Neural crest cell (in vitro differentiated cells): ENCODE data around the gene PRDX3. TPM values are rescaled to one million over a fixed set of nuclear protein-coding genes. Genes with fewer than 3 reads are reported as not detected.
"Not testable (repeated sequence)": the region's sequence is repeated elsewhere in the genome, so short reads cannot be mapped to it uniquely, and the experiment has no call there.

Experiments
- DNase-seq: peaks from one replicate; pipeline ENCODE4 v3.0.0; 2021; ENCODE audit warnings: low read depth, mixed read lengths, low spot score
- H3K27ac Mint-ChIP-seq: one replicate; pipeline ENCODE4 v1.8.0; 2021; ENCODE audit warnings: mild to moderate bottlenecking, mixed read lengths; ENCODE audit not compliant: unreplicated experiment
- H3K27me3 Mint-ChIP-seq: 2 replicates; pipeline ENCODE4 v1.8.0; 2021; ENCODE audit warnings: low read depth, mild to moderate bottlenecking, mixed read lengths
- H3K36me3 Mint-ChIP-seq: 2 replicates; pipeline ENCODE4 v1.8.0; 2021; ENCODE audit warnings: low read depth, mild to moderate bottlenecking, mixed read lengths
- H3K4me1 Mint-ChIP-seq: 2 replicates; pipeline ENCODE4 v1.8.0; 2021; ENCODE audit warnings: mixed read lengths
- H3K4me3 Mint-ChIP-seq: one replicate; pipeline ENCODE4 v1.8.0; 2021; ENCODE audit warnings: mild to moderate bottlenecking, mixed read lengths
- H3K9me3 Mint-ChIP-seq: 2 replicates; pipeline ENCODE4 v1.8.0; 2021; ENCODE audit warnings: mixed read lengths
- total RNA-seq: library from RNA; stranded (reverse); gene quantifications from 2 replicates; pipeline ENCODE4 v1.2.1, GENCODE V29; 2021
- TF ChIP-seq, protein P1 (sequence below): fragments of 200-600 bp; sonication (generic); conservative IDR thresholded peaks from 2 replicates; pipeline ENCODE4 v1.5.0; 2021; ENCODE audit warnings: antibody characterized with exemption, mild to moderate bottlenecking

The PRDX3 gene
- total RNA-seq, 1 donor from 2014 or later, result 144 TPM

DNA sequence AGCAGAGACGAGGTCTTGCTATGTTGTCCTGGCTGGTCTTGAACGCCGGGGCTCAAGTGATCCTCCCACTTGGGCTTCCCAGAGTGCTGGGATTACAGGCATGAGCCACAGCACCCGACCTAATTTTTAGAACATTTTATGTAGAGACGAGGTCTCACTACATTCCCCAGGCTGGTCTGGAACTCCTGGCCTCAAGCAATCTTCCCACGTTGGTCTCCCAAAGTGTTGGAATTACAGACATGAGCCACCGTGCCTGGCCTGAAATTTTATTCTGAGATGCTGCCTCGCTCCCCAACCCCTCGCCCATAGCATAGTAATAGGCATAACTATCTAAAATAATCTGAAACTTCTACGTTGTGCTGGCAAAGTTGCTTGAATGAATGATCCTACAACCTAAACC lies 35.0 kb downstream of the PRDX3 start:
- no peaks in the 10 kb centered on the region for H3K27me3 Mint-ChIP-seq
- H3K4me3 Mint-ChIP-seq, result no peak overlapping the region
- TF ChIP-seq, protein P1, sequence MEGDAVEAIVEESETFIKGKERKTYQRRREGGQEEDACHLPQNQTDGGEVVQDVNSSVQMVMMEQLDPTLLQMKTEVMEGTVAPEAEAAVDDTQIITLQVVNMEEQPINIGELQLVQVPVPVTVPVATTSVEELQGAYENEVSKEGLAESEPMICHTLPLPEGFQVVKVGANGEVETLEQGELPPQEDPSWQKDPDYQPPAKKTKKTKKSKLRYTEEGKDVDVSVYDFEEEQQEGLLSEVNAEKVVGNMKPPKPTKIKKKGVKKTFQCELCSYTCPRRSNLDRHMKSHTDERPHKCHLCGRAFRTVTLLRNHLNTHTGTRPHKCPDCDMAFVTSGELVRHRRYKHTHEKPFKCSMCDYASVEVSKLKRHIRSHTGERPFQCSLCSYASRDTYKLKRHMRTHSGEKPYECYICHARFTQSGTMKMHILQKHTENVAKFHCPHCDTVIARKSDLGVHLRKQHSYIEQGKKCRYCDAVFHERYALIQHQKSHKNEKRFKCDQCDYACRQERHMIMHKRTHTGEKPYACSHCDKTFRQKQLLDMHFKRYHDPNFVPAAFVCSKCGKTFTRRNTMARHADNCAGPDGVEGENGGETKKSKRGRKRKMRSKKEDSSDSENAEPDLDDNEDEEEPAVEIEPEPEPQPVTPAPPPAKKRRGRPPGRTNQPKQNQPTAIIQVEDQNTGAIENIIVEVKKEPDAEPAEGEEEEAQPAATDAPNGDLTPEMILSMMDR, result no peak
- no peaks in the 10 kb centered on the region for H3K36me3 Mint-ChIP-seq
- no peaks in the 10 kb centered on the region for H3K9me3 Mint-ChIP-seq
- H3K4me1 Mint-ChIP-seq, result no peaks in the 10 kb centered on the region
- no peak overlapping the region for H3K27ac Mint-ChIP-seq
- no peak for DNase-seq

DNA sequence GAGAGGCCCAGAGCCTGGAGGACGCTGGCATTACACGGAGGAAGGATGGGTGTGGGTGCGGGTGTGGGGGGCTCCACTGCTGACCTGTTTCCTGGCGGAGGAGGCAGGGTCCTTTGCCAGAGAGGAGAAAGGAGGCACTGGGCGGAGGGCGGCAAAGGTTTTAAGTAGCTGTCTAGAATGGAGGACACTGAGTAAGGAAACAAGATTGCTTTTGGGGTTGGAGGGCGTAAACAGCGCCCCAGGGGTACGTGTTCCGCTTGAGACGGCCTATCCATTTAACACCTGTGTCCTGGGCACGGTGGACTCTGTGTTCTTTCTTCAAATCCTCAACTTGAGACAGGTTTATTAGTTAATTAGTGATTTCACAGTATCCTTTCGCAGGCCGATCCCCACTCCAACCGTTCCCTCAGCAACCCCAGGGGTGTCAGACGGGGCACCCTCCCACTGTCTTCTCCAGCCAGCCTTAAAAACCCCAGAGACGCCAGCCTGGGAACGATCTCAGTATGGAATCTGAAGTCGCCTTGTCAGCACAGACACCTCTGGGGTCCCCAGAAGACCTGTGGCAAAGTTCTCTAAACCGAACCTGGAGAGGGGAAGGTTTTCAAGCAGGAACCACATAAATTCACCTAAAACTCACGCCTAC lies 37.9 kb downstream of the PRDX3 start:
- Mint-ChIP-seq H3K27ac (no peak overlapping the region), H3K9me3 (no peaks in the 10 kb centered on the region), H3K4me3 (no peak overlapping the region), H3K4me1 (no peaks in the 10 kb centered on the region), H3K27me3 (no peaks in the 10 kb centered on the region), H3K36me3 (no peaks in the 10 kb centered on the region)
- TF ChIP-seq, protein P1, result no peak
- DNase-seq, result no peak

DNA sequence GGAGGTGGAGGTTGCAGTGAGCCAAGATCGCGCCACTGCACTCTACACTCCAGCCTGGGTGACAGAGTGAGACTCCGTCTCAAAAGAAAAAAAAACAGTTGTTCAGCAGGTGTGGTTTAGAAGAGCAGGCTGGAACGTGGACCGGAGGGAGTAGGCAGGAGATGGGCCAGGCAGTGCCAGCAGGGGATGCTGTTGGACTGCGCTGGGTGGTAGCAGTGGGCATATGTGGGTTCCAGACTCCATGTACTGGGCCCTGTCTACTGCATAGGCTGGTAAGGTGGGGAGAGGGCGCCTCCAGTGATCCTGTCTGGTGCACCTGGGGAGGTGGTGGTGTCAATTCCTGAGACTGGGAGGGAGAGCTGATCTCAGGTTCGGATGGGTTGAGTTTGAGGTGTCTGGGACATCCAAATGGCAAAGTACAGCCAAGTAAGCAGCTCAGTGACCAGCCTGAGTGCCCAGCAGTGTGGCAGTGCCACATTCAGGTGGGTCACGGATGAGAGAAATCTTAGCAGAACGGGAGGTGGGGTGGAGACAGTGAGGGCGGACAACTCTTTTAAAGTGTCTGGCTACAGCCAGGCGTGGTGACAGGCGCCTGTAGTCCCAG lies 39.0 kb downstream of the PRDX3 start:
- Mint-ChIP-seq H3K4me3 (no peak overlapping the region), H3K27me3 (no peaks in the 10 kb centered on the region), H3K9me3 (no peaks in the 10 kb centered on the region), H3K36me3 (no peaks in the 10 kb centered on the region), H3K27ac (peak overlapping the region; percentile 22), H3K4me1 (no peaks in the 10 kb centered on the region)
- peak; percentile 21 for DNase-seq
- TF ChIP-seq, protein P1, result peak; percentile 50

DNA sequence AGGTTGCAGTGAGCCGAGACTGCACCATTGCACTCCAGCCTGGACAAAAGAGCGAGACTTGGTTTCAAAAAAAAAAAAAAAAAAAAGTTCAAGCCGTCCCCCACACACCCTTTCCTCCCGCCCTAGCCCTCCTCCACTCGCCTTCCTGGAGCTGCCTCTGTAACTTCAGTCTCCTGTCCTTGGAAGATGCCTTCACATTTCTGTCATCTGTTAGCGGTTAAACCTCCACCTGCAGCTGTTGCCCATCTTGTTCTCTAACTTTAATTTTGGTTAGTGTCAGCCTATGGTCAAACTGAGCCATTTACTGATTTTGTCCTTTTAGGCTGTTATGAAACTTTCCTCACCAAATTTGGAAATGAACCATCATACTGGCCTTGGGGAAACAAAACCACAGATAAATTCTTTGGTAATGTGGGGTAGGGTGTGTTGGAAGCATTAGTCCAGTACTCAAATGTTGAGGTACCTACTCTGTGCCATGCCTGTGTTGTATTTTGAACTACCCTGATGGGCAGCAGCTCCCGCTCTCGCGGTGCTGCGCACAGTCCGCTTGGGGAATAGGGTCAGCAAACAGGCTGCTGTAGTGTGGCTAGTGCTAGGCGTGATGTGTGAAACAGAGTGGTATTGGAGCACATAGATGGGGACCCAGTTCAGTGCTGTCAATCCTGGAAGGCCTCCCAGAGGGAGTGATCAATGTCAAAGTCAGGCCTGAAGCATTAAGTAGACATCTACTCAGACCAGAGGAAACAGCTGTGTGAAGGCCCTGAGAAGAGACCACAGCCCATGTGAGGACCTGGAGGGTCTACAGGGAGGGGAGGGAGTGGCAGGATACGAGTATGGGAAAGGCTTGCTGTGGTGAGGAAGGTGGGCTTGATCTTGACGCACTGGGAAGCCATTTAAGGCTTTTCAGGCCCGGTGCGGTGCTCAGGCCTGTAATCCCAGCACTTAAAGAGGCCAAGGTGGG lies 40.0 kb downstream of the PRDX3 start:
- no peak overlapping the region for H3K4me3 Mint-ChIP-seq
- peaks cover 3% of the 10 kb centered on the region for H3K36me3 Mint-ChIP-seq
- DNase-seq, result no peak
- TF ChIP-seq, protein P1, result no peak
- no peak overlapping the region for H3K27ac Mint-ChIP-seq
- H3K4me1 Mint-ChIP-seq, result no peaks in the 10 kb centered on the region
- no peaks in the 10 kb centered on the region for H3K27me3 Mint-ChIP-seq
- no peaks in the 10 kb centered on the region for H3K9me3 Mint-ChIP-seq

DNA sequence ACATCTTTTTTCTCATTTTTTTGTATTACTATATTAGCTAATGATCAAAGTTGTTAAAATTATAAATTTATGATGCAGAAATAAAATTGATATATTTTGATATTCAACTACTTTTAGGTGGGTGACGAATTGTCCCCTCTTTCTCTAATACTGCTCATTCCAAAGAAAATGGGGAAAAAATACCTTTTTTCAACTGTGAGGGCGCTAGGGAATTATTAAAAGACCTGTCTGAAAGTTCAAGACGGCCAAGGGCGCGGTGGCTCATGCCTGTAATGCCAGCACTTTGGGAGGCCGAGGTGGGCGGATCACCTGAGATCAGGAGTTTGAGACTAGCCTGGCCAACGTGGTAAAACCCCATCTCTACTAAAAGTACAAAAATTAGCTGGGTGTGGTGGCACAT lies 40.7 kb downstream of the PRDX3 start:
- not testable (repeated sequence) for H3K9me3 Mint-ChIP-seq, DNase-seq, H3K27me3 Mint-ChIP-seq, H3K27ac Mint-ChIP-seq, H3K4me3 Mint-ChIP-seq, H3K36me3 Mint-ChIP-seq, H3K4me1 Mint-ChIP-seq
